Upper lobe of left lung (tissue), 6 donors: ENCODE data around the gene HYCC2. TPM values are rescaled to one million over a fixed set of nuclear protein-coding genes. Genes with fewer than 3 reads are reported as not detected.
A peak's percentile ranks its signal among the peaks of the same experiment; 100 is the strongest.
"Not testable (repeated sequence)": the region's sequence is repeated elsewhere in the genome, so short reads cannot be mapped to it uniquely, and the experiment has no call there.

Experiments
- ATAC-seq, 2 donors: fragments of 200-7000 bp; cut with Tn5 transposase; one replicate each; pipeline ENCODE4 v1.9.1; 2022; ENCODE audit warnings: mild to moderate bottlenecking in 2 of 2, moderate library complexity in 2 of 2; ENCODE audit not compliant: low FRiP score in 2 of 2
- DNase-seq, 2 donors: peaks; one replicate each; pipeline ENCODE4 v3.0.0-alpha.2; 2019 to 2020
- H3K27ac ChIP-seq, 4 donors: fragments of 200-600 bp; sonication (generic); one replicate each; pipeline ENCODE4 v1.5.1; 2016 to 2019
- H3K27me3 ChIP-seq, 4 donors: fragments of 200-600 bp; sonication (generic); one replicate each; pipeline ENCODE4 v1.5.1; 2017 to 2019
- H3K36me3 ChIP-seq, 4 donors: fragments of 200-600 bp; sonication (generic); one replicate each; pipeline ENCODE4 v1.5.1; 2016 to 2019
- H3K4me1 ChIP-seq, 4 donors: fragments of 200-600 bp; sonication (generic); one replicate each; pipeline ENCODE4 v1.5.1; 2018 to 2019
- H3K4me3 ChIP-seq, 4 donors: fragments of 200-600 bp; sonication (generic); one replicate each; pipeline ENCODE4 v1.5.1; 2017 to 2019; ENCODE audit warnings: mild to moderate bottlenecking in 2 of 4, moderate library complexity in 1 of 4
- H3K9me3 ChIP-seq, 4 donors: fragments of 200-600 bp; sonication (generic); one replicate each; pipeline ENCODE4 v1.5.1; 2018 to 2019
- EP300 ChIP-seq, 4 donors: sonication (generic); formaldehyde crosslinking; IDR thresholded peaks; one replicate each; pipeline ENCODE4 v1.5.1; 2017; ENCODE audit warnings: antibody characterized with exemption in 4 of 4, control low read depth in 2 of 4
- POLR2A ChIP-seq, 4 donors: fragments of 450-650 bp; IDR thresholded peaks; one replicate each; pipeline ENCODE4 v1.5.1; 2016 to 2017; ENCODE audit warnings: antibody characterized with exemption in 4 of 4, mild to moderate bottlenecking in 2 of 4
- POLR2AphosphoS5 ChIP-seq, 2 donors: sonication (generic); formaldehyde crosslinking; IDR thresholded peaks; one replicate each; pipeline ENCODE4 v1.5.1; 2017; ENCODE audit warnings: antibody characterized with exemption in 2 of 2
- WGBS, 2 donors: methylation state at CpG; one replicate each; pipeline ENCODE4 v1.1.5; 2017 to 2018; 5-methylcytosine and 5-hydroxymethylcytosine counted together
- total RNA-seq, 6 donors: library from RNA; depleted of rRNA in 4 of 6; stranded (reverse); fragments of >200 nt in 4 of 6; gene quantifications; one replicate each; pipeline versions ENCODE4 v1.1.0 to v1.2.1, GENCODE V29; 2016 to 2021
- TF ChIP-seq, protein P1 (sequence below), 6 experiments: fragments of 450-650 bp in 4 of 6; fragments of 200-600 bp in 2 of 6; sonication (generic) in 2 of 6; IDR thresholded peaks; one replicate each; pipeline ENCODE4 v1.5.1; 2016 to 2019; ENCODE audit warnings: antibody characterized with exemption in 6 of 6
- donor health status: DM: no; HTN: no; CAD: no; lungs with moderate emphysema.
- donor health status: DM: no; HTN: yes; CAD: no; lungs with severe emphysema.

Gene HYCC2
- 10 to 100 TPM; 15.1 to 39.3 (median 26.8) TPM for total RNA-seq

DNA sequence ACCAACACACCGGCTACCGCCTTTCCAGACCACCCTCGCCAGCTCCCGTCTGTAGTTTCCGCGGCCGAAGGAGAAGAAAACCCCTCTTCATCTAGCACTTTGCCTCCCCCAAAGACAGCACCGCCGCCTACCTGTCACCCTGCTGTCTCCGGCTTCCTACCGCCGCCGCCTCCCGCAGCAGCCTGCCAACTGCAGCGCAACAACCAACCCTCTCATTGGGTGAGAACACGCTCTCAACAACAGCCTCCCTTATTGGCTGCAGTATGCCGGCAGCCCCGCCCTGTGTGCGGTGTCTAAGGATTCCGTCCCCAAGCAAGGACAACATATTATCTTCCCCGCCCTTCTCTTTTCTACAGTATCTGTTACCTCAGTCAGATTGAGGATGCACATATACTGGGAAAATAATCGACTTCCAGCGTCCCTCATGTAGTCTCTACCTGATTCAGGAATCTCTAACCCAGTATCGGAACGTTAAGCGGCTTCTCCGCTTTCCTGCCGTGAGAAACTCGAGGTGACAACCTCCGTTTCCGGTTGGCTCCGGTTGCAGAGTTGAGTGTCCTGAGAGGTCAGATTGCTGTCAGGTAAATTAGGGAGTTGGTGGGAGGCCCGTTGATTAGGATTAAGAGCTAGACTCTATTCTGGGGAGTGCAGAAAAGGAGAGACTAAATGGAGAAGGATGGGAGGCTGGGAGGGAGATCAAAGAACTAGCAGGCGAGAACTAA, at the start of gene HYCC2, which contains the start of gene NDUFB3:
HYCC2 (minus strand) TSS at position 193 of the 722 bp plus-strand sequence. CDS start 47,662 bp downstream, outside the sequence.
NDUFB3 (plus strand) TSS at position 523 of the 722 bp plus-strand sequence. CDS start 6,882 bp downstream, outside the sequence.
- DNase-seq (peak; percentile 92 to 93), ATAC-seq (peak; percentile 100)
- Histone ChIP-seq H3K9me3 (no peaks in the 10 kb centered on the region), H3K27me3 (no peaks in the 10 kb centered on the region), H3K4me1 (peaks cover 33 to 49% (median 47%) of the 10 kb centered on the region in 4 donors), H3K27ac (peak within 1 kb of the TSS; percentile 90 to 96 (median 92)), H3K36me3 (no peaks in the 10 kb centered on the region), H3K4me3 (peak within 1 kb of the TSS; percentile 74 to 97 (median 90))
- TF ChIP-seq POLR2A (IDR thresholded peaks at IDR 0.05) (peak in 3 of 4 donors; percentile 53 to 87 (median 55)), POLR2AphosphoS5 (IDR thresholded peaks at IDR 0.05) (peak; percentile 81 to 91), EP300 (IDR thresholded peaks at IDR 0.05) (no peak)
- TF ChIP-seq, protein P1, sequence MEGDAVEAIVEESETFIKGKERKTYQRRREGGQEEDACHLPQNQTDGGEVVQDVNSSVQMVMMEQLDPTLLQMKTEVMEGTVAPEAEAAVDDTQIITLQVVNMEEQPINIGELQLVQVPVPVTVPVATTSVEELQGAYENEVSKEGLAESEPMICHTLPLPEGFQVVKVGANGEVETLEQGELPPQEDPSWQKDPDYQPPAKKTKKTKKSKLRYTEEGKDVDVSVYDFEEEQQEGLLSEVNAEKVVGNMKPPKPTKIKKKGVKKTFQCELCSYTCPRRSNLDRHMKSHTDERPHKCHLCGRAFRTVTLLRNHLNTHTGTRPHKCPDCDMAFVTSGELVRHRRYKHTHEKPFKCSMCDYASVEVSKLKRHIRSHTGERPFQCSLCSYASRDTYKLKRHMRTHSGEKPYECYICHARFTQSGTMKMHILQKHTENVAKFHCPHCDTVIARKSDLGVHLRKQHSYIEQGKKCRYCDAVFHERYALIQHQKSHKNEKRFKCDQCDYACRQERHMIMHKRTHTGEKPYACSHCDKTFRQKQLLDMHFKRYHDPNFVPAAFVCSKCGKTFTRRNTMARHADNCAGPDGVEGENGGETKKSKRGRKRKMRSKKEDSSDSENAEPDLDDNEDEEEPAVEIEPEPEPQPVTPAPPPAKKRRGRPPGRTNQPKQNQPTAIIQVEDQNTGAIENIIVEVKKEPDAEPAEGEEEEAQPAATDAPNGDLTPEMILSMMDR (IDR thresholded peaks at IDR 0.05): peak in 5 of 6 experiments; percentile 23 to 59 (median 54)
- 0 to 2% methylated on average over 32 of the region's 34 CpGs for WGBS, 2 donors

DNA sequence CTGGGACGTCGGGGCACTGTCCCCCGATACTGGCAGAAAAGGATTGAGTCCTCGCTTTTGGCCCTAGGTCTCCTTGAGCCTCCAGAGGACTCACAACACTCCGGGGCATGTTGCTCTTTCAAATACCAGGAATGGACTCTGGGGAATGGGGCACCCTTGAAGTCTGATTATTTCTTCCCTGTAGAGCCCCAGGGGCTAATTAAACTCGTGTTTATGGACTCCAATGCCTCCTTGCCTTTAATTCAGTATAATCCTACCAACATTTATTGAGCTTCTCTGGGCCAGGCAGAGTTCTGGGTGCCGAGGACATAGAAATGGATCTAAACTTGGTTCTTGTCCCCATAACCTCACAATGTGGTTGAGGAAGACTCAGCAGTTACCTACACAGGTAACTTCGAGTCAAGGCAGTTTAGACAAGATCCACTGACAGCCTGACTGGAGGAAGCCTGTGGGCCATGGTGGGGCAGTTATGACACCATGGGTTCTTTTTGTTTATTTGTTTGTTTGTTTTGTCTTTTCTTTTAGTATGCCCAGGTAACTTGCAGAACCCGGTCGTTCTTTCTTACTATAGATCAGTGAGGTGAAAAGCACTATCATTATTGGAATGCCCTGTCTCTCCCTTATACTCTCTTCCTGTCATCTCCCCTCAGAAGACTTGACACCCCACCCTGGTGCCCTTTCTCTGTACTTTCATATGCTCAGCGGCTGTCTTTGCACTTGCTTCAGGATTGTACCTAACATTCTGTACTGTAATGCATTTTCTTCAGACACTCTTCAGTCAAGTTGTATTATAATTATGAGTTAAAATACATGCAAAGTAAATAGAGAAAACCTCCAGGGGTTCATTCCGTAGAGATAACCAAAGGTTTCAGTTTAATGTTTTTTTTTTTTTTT, 47.7 kb upstream of the HYCC2 start:
- ATAC-seq: peak in 1 of 2 donors; percentile 4
- H3K4me1 ChIP-seq: peaks cover 34 to 51% (median 48%) of the 10 kb centered on the region in 4 donors

DNA sequence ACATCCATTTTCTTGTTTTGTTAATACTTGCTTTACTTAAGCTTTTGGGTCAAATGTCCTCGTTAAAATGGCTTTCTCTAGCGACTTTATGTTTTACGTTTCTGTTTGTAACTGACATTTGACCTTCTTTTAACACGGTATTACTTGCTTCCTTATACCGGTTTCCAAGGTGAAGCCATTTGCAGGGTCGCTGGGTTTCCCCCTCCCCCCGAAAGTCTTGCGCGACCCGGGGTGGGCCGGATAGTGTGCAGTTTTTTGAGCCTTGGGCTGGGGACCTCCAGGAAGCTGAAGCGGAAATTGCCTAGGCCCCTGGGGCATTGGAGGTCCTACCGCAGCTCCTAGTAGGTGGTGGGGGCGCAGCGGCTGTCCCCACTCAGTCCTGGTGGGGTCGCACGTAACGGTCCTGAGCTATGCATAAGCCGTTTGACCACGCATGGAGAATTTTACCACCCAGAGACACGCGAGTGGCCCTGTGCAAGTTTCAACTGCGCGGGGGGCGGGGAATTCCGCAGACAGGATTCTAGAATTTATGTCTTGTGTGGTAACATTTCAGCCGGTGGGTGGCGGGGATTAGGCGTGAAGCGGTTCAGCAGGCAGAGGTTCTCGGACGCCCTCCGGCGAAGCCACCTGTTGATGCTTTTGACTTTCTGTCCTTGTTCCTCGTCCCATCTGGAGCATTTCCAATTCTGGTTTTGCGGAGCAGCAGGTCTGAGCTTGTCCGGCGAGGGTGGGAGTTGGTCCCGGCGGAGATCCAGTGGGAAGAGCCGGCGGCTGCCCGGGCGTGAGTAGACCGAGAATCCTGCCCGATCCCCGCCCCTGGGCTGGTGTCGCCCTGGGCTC, 46.9 kb upstream of the HYCC2 start:
- WGBS, 2 donors: 1% methylated on average over 38 to 48 of the region's 48 CpGs
- Histone ChIP-seq H3K27ac (peak overlapping the region; percentile 99 to 100 (median 100)), H3K36me3 (peaks cover 0 to 16% (median 0%) of the 10 kb centered on the region in 4 donors), H3K9me3 (no peaks in the 10 kb centered on the region), H3K4me3 (peak overlapping the region; percentile 67 to 90 (median 72)), H3K4me1 (peaks cover 27 to 44% (median 42%) of the 10 kb centered on the region in 4 donors), H3K27me3 (no peaks in the 10 kb centered on the region)
- ATAC-seq (peak; percentile 65 to 76), DNase-seq (peak; percentile 88 to 92)
- TF ChIP-seq, protein P1 (IDR thresholded peaks at IDR 0.05): peak; percentile 26 to 63 (median 47)
- TF ChIP-seq POLR2A (IDR thresholded peaks at IDR 0.05): peak in 3 of 4 donors; percentile 52 to 88 (median 76)
- peak in 2 of 4 donors; percentile 39 to 49 for TF ChIP-seq EP300 (IDR thresholded peaks at IDR 0.05)
- peak; percentile 77 to 88 for TF ChIP-seq POLR2AphosphoS5 (IDR thresholded peaks at IDR 0.05)

More for the DNA sequence above, 47.7 kb upstream of the HYCC2 start:
- TF ChIP-seq POLR2A (IDR thresholded peaks at IDR 0.05): no peak
- Histone ChIP-seq H3K27me3 (no peaks in the 10 kb centered on the region), H3K9me3 (no peaks in the 10 kb centered on the region), H3K27ac (peak overlapping the region; percentile 99 to 100 (median 100)), H3K36me3 (peaks cover 0 to 19% (median 0%) of the 10 kb centered on the region in 4 donors), H3K4me3 (peak overlapping the region; percentile 67 to 90 (median 72))
- no peak for DNase-seq
- 4 to 7% methylated on average over 12 of the region's 12 CpGs for WGBS, 2 donors

DNA sequence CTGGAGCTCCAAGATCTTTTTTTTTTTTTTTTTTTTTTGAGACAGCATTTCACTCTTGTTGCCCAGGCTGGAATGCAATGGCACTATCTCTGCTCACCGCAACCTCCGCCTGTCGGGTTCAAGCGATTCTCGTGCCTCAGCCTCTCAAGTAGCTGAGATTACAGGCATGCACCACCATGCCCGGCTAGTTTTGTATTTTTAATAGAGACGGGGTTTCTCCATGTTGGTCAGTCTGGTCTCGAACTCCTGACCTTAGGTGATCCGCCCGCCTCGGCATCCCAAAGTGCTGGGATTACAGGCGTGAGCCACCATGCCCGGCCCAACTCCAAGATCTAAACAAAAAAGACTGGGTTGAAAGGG, 46.2 kb upstream of the HYCC2 start:
- H3K4me3 ChIP-seq: peak overlapping the region; percentile 67 to 90 (median 72)
- peak in 1 of 2 donors; percentile 21 for DNase-seq
- H3K9me3 ChIP-seq, ATAC-seq, H3K27me3 ChIP-seq: not testable (repeated sequence)
- H3K36me3 ChIP-seq: peaks cover 0 to 12% (median 0%) of the 10 kb centered on the region in 4 donors
- WGBS, 2 donors: 7 to 12% methylated on average over 12 to 13 of the region's 13 CpGs
- peaks cover 22 to 39% (median 35%) of the 10 kb centered on the region in 4 donors for H3K4me1 ChIP-seq
- peak overlapping the region; percentile 99 to 100 (median 100) for H3K27ac ChIP-seq
